ENCODE measurements around the gene NFIC.
"Not testable (repeated sequence)": the region's sequence is repeated elsewhere in the genome, so short reads cannot be mapped to it uniquely, and the experiment has no call there.

Gene NFIC

DNA sequence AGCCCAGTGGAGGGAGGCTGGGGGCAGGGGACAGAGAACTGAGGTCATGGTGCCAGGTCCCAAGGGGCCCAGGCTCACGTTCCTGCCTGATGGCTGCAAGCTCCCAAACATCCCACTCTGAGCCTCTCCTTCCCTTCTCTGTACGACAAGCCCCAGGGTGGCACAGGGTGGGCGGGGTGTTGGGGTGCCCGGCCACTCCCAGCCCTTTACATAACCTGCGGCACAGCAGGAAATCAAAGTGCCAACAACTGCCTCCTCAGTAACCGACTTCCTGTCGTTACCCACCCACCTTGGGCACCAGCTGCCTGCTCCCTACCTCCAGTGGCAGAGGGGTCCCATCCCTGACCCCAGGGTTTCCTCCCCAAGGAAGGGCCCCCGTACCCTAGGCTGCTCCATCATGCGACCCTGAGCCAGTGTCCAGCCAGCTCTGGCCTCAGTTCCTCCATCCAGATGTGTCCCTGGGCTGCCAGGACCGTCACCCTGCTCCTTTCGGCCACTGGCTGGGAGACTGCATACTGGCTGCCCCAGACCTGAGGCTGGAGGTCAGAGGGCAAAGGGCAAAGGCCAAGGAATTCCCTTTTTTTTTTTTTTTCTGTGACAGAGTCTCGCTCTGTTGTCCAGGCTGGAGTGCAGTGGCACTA lies 27.7 kb upstream of the NFIC start:
- peak; percentile 53 for DNase-seq

DNA sequence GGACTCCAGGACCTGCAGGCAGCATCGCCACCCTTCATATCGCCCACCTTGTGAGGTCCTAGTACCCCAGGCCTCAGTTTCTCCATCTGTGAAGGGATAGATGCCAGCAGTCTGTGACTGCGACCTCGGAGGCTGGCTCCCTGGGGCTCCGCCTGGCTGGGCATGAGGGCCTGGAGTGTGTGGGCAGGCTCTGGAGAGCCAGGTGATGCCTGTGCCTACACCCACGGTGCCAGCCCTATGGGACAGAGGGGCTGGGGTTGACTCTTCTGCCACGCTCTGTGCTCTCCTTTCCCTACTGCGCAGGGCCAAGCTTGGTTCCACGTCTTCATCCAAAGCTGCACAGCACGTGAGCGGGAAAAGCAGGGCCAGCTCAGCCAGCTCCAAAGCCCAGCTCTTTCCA lies 26.0 kb upstream of the NFIC start:
- DNase-seq = no peak

DNA sequence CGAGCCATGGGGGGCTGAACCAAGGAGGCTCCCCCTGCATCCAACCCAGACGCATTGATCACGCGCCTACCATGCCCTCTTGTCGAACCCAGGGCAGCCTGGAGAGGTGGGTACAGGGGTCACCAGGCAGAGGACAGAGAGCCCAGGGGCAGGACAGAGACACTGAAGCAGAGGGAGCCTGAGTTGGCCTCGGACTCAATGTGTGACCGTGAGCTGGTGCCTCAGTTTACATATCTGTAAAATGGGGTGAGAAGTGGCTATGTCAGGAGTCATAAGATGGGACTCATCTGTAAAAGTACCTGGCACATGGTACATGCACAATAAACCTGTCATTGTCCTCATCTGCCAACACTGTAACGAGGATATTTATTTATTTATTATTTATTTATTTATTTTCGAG lies 24.1 kb upstream of the NFIC start:
- DNase-seq = no peak

DNA sequence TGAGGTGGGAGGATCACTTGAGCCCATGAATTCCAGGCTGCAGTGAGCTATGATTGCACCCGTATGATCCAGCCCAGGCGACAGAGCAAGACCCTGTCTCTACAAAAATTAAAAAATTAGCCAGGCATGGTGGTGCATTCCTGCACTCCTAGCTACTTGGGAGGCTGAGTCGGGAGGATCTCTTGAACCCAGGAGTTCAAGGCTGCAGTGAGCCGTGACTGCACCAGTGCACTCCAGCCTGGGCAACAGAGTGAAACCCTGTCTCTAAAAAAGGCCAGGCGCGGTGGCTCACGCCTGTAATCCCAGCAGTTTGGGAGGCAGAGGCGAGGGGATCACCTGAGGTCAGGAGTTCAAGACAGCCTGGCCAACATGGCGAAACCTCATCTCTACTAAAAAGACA lies 23.4 kb upstream of the NFIC start:
- DNase-seq = not testable (repeated sequence)

DNA sequence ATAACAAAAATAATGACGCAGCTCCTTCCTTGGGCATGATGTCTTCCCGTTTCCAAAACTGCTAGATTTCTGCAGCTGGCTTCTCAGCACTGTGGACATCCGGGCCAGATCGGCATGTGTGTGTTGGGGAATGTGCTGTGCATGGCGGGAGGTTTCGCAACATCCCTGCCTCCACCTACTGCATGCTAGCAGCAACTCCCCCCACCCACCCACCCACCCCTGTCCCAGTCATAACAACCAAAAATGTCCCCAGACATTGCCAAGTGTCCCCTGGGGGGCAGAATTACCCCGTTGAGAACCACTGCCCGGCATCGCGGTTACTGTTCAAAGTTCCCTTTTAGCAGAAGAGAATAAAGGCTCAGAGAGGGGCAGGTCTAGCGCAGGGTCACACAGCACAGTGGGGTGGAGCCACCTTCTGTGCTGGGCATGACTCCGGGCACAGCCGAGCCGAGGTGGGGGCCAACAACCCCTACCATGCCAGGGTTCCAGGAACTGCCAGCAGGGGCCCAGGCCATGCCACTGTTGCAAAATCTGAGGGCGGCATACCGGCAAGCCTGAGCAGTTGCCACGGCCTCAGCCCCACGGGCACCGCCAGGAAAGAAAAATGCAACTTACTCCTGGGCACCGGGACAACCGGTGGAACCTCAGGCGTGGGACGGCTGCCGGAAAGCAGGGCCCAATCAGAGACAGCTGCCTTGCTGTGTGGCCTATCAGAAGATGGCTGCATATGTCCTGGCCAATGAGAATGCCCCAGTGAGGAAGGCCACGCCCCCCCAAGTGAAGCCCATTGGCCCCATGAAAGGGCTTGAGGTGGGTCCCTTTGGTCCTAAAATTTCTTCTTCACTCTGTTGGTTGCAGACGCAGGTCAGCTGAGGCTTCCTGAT lies 22.5 kb upstream of the NFIC start:
- peak; percentile 65 for DNase-seq

DNA sequence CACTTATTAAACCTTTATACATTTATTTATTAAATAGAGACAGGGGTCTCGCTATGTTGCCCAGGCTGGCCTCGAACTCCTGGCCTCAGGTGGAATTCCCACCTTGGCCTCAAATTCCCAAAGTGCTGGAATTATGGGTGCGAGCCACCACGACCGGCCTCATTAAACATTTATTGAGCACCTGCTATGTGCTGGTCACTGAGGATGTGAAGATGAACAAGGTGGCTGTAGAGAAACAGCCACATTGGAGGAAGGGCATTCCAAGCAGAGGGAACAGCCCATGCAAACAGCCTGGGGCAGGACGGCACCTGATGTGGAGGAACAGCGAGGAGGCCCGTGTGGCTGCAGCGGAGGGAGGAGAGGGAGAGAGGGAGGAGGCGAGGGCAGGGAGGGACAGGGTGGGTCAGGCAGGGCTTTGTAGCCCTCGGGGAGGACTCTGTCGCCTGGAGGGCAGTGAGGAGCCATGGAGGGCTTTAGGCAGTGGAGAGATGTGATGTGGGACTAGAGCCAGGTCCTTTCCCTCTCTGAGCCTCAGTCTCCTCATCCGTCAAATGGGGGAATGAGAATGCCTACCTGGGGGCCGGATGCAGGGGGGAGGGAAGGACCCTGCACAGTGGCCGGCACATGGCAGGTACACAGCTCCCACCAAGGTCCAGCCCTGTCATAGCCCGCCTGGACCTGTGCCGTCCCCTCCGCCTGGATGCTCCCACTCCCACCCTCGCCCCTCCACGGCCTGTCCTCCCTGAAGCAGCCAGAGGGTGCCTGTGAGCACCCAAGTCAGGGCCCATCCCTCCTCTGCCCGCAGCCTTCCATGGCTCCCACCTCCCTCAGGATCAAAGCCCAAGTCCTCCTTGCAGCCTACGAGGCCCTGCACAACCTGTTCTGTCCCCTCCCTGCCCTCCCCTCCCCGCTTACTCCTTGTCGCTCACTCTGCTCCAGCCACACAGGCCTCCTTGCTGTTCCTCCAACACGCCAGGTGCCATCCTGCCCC lies 21.5 kb upstream of the NFIC start:
- DNase-seq = no peak

DNA sequence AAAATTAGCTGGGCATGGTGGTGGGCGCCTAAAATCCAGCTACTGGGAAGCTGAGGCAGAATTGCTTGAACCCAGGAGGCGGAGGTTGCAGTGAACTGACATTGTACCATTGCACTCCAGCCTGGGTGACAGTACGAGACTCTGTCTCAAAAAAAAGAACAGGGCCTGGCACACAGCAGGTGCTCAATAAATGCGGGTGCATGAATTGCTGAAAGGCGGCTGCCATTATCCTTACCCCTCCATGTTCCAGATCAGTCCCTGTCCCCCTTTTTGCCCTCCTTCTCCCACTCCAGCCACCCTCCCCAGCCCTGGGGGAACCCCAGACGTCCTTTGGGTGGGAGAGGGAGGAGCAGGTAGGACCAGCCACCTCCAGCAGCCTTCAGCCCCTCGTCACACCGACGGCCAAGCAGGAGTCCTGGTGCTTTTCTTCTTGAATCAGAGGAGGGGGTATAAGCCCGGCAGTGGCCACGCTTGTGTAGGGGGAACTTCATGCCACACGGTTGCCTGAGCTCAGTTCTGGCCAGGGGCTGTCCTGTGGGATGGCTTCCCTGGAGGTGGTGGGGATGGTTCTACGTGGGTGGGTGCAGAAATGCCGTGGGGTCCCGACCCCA lies 20.4 kb upstream of the NFIC start:
- DNase-seq = no peak

DNA sequence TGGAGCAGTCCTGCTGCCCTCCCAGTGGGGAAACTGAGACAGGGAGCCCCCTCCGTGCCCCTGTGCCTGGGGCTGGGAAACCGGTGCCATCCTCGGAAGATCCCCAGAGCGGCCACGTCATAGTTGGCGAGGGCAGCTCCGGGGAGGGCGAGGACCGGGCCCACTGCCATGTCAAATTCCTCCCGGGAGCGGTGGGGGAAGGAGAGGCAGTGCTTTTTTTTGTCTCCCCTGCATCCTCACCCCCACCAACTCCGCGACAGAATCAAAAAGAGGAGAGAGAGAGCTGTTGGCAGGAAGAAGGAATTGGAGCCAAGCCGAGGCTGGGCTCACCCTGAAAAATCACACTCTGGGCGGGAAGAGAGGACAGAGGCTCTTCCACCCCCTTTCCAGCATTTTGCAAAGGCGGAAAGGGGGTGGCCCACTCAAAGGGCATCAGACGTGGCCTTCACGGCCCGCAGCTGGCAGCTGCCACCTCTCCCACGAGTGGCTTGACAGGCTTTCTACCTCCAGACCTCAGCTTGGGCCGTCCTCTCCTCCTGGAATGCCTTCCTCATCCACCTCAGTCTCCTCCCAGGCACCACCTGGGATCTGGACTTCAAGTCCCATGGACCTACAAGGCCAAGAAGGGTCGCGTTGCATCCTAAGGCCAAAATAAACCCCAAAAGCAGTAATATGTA lies 19.6 kb upstream of the NFIC start:
- no peak for DNase-seq

DNA sequence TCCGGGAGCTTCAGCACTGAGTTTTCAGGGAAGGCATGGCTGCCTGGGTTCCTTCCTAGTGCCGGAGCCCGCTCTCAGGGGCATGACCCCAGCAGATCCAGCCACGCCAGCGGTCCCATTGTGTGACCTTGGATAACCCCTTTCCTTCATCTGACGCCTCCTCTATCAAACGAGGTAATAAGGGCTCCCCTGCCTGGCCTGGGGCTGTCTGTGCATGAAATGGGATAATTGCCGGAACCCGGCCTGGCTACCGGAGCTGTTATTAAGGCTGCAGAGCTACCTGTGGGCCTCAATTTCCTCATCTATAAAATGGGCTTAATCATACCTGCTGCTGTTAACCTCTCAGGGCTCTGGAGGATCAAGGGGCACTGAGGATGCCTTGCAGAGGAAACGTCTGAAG lies 18.3 kb upstream of the NFIC start:
- DNase-seq = no peak

DNA sequence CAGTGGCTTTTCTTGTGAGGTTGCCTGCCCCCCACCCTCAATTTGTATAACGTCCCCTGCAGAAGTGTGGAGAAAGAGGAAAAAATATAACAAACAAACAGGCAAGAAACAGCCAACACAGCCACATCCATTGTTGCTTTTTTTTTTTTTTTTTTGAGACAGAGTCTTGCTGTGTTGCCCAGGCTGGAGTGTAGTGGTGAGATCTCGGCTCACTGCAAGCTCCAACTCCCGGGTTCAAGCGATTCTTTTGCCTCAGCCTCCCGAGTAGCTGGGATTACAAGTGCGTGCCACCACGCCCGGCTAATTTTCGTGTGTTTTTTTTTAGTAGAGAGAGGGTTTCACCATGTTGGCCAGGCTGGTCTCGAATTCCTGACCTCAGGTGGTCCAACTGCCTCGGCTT lies 17.9 kb upstream of the NFIC start:
- not testable (repeated sequence) for DNase-seq

DNA sequence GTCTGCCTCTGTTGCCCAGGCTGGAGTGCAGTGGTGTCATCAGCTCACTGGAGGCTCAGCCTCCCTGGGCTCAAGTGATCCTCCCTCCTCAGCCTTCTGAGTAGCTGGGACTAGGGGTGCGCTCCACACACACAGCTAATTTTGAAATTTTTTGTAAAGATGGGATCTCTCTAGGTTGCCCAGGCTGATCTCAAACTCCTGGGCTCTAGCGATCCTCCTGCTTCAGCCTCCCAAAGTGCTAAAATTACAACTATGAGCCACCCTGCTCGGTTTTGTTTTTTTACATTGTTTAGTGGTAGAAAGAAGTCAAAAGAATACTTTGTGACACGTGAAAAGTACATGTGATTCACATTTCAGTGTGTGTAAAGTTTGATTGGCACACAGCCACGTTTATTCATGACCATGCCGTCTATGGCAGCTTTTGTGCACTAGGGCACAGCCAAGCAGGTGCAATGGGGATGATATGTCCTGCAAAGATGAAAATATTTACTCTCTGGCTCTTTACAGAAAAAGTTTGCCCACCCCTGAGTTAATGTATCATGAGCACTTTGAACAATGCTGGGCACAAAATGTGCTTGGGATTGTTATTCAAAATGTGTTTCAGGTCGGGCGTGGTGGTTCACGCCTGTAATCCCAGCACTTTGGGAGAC lies 16.2 kb upstream of the NFIC start:
- DNase-seq = peak; percentile 61

DNA sequence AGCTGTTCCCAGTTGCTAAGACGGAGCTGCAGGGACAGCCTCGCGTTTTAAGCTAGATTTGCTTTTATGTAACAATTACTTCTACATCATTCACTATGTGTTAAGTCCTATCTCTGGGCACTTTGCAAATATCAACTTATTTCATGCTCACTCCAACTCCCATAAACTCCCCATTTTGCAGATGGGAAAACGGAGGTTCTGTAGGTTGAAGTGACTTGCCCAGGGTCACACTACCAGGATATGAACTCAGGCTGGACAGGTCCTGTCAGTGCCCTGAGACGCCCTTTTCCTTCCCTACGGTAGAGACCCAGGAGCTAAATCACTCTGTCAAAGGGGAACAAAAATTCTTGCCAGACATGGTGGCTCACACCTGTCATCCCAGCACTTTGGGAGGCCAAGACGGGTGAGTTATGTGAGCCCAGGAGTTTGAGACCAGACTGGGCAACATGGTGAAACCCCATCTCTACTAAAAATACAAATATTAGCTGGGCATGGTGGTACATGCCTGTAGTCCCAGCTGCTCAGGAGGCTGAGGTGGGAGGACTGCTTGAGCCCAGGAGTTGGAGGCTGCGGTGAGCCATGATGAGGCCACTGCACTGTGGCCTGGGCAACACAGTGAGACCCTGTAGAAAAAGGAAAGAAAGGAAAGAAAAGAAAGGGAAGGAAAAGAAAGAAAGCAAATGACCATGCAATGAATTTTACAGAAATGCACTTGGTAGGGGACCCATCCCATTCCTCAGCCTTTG lies 14.5 kb upstream of the NFIC start:
- no peak for DNase-seq

DNA sequence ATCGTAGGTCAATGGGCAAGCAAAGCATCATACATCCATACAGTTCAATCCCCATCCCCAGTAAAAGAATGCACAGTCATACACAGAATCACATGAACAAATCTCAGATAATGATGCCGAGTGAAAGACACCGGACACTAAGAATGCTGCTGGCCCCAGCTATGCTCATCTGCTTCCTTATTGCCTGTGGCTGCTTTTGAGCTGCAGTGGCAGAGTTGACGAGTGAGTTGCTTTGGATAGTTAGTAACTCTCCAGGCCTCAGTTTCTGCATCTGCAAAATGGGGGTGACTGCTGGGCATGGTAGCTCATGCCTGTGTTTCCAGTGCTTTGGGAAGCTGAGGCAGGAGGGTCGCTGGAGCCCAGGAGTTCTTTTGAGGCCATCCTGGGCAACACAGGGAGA lies 12.9 kb upstream of the NFIC start:
- no peak for DNase-seq

DNA sequence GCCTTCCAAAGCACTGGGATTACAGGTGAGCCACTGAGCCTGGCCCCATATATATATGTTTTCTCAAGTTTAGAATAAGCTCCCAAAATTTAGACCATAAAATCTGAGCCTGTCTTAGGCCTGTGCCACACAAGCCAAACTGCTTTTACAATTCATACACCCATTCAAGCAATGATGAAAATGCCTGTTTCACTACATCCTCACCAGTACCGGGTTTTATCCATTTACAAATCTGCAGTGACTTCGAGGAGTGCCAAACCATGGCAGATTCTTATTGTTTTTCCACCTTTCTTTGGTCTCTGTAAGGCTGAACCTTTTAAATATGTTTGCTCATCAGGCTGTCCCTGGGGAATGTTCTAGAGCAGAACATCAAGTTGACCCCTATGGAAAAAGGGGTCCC lies 9.6 kb upstream of the NFIC start:
- DNase-seq = no peak

DNA sequence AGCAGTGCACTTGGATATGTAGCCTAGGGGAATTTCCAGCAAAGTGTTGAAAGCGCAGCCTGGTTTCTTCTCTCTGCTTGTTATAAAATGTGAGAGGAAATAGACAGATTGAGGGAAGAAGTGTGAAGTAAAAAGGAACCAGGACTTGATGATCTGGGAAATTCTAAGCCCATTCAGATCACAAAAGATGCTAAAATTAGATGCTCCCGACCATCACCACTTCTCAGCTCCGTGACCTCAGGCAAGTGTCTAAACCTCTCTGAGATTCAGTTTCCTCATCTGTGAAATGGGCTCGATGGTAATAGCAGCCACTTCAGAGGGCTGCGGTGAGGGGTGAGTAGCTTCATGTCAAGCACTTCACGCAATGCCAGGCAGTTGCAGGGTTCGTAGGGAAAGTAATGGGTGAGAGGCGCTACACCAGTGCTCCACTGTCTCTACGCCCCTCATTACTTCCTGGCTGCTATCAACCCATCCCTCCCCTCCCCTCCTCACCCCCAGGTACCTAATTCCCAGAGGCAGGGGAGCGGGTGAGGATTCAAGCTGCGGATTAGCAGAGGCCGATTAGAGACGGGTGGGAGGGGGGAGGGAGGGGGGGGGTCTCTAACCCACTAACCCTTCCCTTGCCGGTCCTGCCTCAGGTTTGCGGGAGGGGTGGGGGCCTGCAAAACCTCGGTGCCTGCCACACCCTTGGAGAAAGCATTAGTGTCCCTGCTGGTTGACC lies 9.0 kb upstream of the NFIC start:
- no peak for DNase-seq

DNA sequence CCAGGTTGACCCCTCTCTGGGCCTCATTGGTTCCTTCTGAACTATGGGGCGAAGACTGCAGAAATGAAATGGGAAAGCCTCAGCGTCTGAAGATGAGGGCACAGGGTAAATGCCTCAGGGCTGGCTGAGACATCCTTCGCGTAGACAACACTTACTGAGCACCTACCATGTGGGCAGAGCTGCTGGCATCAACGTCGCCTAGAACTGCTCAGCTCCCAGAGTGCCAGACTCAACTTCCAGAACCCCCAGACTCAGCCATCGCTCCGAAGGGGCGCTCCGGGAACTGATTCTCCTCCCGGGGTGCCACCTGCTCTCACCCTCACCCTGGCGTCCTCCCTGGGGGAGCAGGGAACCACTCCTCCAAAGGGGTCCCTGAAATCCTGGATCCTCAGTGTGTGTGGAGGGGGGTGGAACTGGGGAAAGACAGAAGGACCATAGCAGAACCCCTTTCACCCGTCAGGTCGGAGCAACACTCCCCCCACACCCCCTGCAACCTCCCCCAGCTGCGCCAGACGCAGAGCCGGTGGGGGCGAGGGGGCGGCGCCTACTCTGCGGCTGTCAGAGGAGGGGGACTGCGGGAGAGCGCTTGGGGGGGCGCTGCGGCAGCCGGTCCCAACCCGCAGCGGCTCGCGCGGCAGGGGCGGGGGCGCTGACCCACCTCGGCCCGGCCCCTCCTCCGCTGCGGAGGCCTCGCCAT lies 8.2 kb upstream of the NFIC start:
- DNase-seq = no peak

DNA sequence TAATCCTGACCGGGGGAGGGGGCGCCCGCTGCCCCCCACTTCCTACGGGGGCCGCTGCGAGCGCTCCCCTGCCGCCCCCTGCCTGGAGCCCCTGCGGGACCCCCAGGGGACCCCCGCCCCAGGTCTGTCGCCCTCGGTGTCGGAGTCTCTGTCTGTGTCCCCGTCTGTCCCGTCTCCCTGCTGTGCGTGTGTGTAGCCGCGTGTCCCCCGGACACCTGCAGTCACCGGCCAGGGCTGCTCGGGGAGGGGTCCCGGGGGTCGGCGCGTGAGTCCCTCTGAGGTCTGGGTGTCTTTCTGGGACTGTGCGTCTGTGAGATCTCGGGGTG lies 7.7 kb upstream of the NFIC start:
- DNase-seq = no peak

DNA sequence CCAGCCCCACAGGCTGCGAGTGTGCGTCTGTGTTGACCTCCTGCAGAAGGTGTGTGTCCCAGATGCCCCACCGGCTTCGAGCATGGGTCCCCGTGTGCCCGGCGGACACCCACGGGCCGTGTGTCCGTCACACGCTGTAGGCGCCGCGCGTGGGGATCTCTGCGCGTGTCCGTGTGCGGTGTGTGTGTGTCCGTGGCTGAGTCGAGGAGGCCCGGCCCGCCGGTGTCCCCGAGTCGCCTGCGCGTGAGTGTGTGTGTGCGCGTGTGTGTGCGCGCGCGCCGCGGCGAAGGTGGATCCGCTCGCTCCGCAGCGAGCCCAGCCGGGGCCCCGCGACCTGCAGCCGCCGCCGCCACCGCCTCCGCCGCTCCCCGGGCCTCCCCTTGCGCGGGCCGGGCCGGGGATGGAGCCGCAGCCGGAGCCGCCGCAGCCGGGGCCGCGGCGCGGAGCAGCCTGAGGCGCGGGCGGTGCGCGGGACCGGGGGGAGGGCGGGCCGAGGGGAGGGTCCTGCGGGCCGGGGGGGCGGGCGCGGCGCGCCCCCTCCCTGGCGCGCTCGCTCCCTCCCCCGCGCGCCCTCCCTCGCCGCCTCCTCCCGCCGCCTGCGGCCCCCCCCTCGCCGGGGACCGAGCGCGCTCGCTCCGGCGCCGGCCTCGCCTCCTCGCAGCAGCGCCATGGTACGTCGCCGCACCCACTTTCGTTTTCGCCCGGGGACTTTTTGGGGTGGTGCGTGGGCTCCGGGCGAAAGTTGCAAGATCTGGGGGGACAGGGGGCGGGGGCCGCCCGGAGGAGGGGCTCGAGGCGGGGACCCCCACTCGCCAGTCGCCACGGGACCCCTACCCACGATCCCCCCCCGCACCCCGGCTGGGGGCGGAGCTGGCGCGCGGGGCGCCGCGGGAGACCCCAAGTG lies 7.1 kb upstream of the NFIC start:
- DNase-seq = peak; percentile 80

All from RPMI8226 (cell line).